ENCODE results near the gene SASH3.

Gene SASH3

GRCh38 chrX:129785160-129785947 is 5.6 kb downstream of the SASH3 start:
- DNase-seq, result peak; percentile 54

- DNase-seq, result peak; percentile 55
Observed at GRCh38 chrX:129786210-129786651, 6.5 kb downstream of the SASH3 start.

GRCh38 chrX:129787336-129788055 is 7.7 kb downstream of the SASH3 start:
- peak; percentile 53 for DNase-seq

- DNase-seq, result peak; percentile 48
Observed at GRCh38 chrX:129788527-129788926, 8.8 kb downstream of the SASH3 start.

GRCh38 chrX:129790146-129790545 is 10.4 kb downstream of the SASH3 start:
- no peak for DNase-seq

GRCh38 chrX:129790808-129791207 is 11.1 kb downstream of the SASH3 start:
- peak; percentile 37 for DNase-seq

GRCh38 chrX:129791336-129791735 is 11.6 kb downstream of the SASH3 start:
- DNase-seq, result peak; percentile 53

GRCh38 chrX:129791961-129792570 is 12.3 kb downstream of the SASH3 start:
- DNase-seq, result peak; percentile 50

GRCh38 chrX:129792586-129793291 is 13.0 kb downstream of the SASH3 start:
- peak; percentile 51 for DNase-seq

- DNase-seq, result peak; percentile 50
Observed at GRCh38 chrX:129793604-129794191, 13.9 kb downstream of the SASH3 start.

- DNase-seq, result peak; percentile 47
Observed at GRCh38 chrX:129795584-129795983, 15.8 kb downstream of the SASH3 start.

GRCh38 chrX:129797251-129797906 is 17.6 kb downstream of the SASH3 start:
- peak; percentile 53 for DNase-seq

- peak; percentile 56 for DNase-seq
Observed at GRCh38 chrX:129798456-129798855, 18.7 kb downstream of the SASH3 start.

- no peak for DNase-seq
Observed at GRCh38 chrX:129798888-129799287, 19.1 kb downstream of the SASH3 start.

- DNase-seq, result no peak
Observed at GRCh38 chrX:129800186-129800585, 20.4 kb downstream of the SASH3 start.

- peak; percentile 4 for DNase-seq
Observed at GRCh38 chrX:129802863-129803262, 23.1 kb downstream of the SASH3 start.

GRCh38 chrX:129804806-129805205 is 25.1 kb downstream of the SASH3 start:
- peak; percentile 21 for DNase-seq

- DNase-seq, result no peak
Observed at GRCh38 chrX:129808158-129808828, 28.5 kb downstream of the SASH3 start.

GRCh38 chrX:129808829-129809796 is 29.4 kb downstream of the SASH3 start:
- DNase-seq, result no peak
